ENCODE results near the gene GGT7. TPM values are rescaled to one million over a fixed set of nuclear protein-coding genes. Genes with fewer than 3 reads are reported as not detected.
A peak's percentile ranks its signal among the peaks of the same experiment; 100 is the strongest.

The GGT7 gene
- total RNA-seq, 1 donor = 12.7 TPM

- no peak overlapping the region for H3K4me3 ChIP-seq (ENCODE audit: insufficient read depth, low read length)
- H3K4me2 ChIP-seq (ENCODE audit: insufficient read depth, low read length) = no peak overlapping the region
- no peaks in the 10 kb centered on the region for H3K27me3 ChIP-seq (ENCODE audit: insufficient read depth, low read length)
- H3K4me1 ChIP-seq (ENCODE audit: insufficient read depth, low read length) = peaks cover 15% of the 10 kb centered on the region
- no peaks in the 10 kb centered on the region for H4K20me1 ChIP-seq (ENCODE audit: insufficient read depth, low read length)
- TF ChIP-seq, protein P1, sequence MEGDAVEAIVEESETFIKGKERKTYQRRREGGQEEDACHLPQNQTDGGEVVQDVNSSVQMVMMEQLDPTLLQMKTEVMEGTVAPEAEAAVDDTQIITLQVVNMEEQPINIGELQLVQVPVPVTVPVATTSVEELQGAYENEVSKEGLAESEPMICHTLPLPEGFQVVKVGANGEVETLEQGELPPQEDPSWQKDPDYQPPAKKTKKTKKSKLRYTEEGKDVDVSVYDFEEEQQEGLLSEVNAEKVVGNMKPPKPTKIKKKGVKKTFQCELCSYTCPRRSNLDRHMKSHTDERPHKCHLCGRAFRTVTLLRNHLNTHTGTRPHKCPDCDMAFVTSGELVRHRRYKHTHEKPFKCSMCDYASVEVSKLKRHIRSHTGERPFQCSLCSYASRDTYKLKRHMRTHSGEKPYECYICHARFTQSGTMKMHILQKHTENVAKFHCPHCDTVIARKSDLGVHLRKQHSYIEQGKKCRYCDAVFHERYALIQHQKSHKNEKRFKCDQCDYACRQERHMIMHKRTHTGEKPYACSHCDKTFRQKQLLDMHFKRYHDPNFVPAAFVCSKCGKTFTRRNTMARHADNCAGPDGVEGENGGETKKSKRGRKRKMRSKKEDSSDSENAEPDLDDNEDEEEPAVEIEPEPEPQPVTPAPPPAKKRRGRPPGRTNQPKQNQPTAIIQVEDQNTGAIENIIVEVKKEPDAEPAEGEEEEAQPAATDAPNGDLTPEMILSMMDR (IDR thresholded peaks at IDR 0.05; ENCODE audit: extremely low read depth, low read depth, low read length) = no peak
- no peak for DNase-seq (ENCODE audit: insufficient read length, low spot score, missing footprints)
- no peak overlapping the region for H3K27ac ChIP-seq (ENCODE audit: low read depth, low read length)
- no peaks in the 10 kb centered on the region for H3K36me3 ChIP-seq (ENCODE audit: insufficient read depth, low read length)
- H3K9me3 ChIP-seq (ENCODE audit: low read depth, low read length) = no peaks in the 10 kb centered on the region
- H2AFZ ChIP-seq (ENCODE audit: low read length) = no peak overlapping the region
- no peaks in the 10 kb centered on the region for H3K79me2 ChIP-seq (ENCODE audit: insufficient read depth, low read length)
Measured at GRCh38 chr20:34894723-34895122, 22.1 kb upstream of the GGT7 start.

DNA sequence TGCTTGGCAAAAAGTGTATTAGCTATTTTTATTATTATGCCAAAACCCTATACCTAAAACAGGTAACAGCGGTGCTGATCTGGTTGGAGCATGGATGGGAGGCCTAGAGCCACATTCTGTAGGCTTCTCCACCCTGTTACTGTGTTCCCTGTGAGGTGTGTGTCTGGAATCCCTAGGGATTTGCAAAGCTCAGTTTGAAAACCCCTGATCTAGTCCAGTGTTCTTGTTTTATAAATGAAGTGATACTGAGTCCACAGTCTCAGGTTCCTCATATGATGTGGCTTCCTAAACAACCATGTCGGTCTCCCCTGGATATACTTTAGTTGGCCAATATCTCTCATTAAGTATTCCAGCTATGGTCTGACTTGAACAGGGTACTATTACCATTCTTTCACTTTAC is 20.0 kb upstream of the GGT7 start:
- DNase-seq (ENCODE audit: insufficient read length, low spot score, missing footprints) = no peak
- TF ChIP-seq, protein P1 (IDR thresholded peaks at IDR 0.05; ENCODE audit: extremely low read depth, low read depth, low read length) = no peak
- no peaks in the 10 kb centered on the region for H3K36me3 ChIP-seq (ENCODE audit: insufficient read depth, low read length)
- peaks cover 13% of the 10 kb centered on the region for H3K4me1 ChIP-seq (ENCODE audit: insufficient read depth, low read length)
- no peaks in the 10 kb centered on the region for H3K27me3 ChIP-seq (ENCODE audit: insufficient read depth, low read length)
- no peak overlapping the region for H2AFZ ChIP-seq (ENCODE audit: low read length)
- H3K79me2 ChIP-seq (ENCODE audit: insufficient read depth, low read length) = no peaks in the 10 kb centered on the region
- H3K4me3 ChIP-seq (ENCODE audit: insufficient read depth, low read length) = no peak overlapping the region
- H3K9me3 ChIP-seq (ENCODE audit: low read depth, low read length) = no peaks in the 10 kb centered on the region
- H3K27ac ChIP-seq (ENCODE audit: low read depth, low read length) = no peak overlapping the region
- H3K4me2 ChIP-seq (ENCODE audit: insufficient read depth, low read length) = no peak overlapping the region
- no peaks in the 10 kb centered on the region for H4K20me1 ChIP-seq (ENCODE audit: insufficient read depth, low read length)

DNA sequence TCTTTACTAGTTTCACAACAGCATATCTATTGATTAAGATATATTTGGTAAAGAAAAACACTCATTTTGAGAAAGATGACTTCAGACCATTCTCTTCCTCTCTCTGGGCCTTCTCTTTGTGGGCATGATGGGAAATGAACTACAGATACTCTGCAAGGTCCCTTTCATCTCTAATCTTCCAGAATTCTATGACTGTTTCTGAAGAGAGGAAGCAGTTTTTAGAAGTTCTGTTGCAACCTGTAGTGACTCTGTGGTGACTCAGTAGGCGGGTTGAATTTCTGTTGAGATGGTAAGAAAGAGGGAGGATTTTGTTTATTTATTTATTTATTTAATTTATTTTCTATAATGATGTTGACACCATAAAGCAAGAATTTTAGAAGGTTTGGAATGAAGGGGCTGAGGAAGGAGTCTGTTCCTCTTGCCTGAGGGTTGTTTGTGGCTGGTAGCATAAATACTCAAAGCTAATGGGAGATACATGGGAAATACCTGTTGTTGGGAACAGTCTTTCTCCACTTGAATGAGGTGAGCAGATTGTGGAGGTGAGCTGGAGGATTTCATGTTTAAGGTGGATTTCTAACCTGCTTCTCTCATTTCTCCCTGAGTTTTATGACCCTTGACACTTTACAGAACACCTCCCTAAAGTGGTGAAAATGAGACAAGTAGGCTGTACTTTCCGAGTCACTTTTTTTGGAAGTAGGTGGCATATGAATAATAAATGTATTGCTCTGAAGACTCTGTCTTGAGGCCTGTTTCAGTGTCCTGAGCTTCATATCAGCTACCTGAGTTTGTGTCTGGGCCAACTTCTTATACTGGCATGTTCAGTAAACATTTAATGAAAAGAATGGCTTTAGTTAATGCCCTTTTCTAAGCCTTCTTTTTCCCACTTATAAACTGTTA is 18.8 kb upstream of the GGT7 start:
- peak overlapping the region; percentile 38 for H3K4me2 ChIP-seq (ENCODE audit: insufficient read depth, low read length)
- no peaks in the 10 kb centered on the region for H3K9me3 ChIP-seq (ENCODE audit: low read depth, low read length)
- H3K4me3 ChIP-seq (ENCODE audit: insufficient read depth, low read length) = no peak overlapping the region
- TF ChIP-seq, protein P1 (IDR thresholded peaks at IDR 0.05; ENCODE audit: extremely low read depth, low read depth, low read length) = no peak
- peak overlapping the region; percentile 55 for H3K27ac ChIP-seq (ENCODE audit: low read depth, low read length)
- H3K4me1 ChIP-seq (ENCODE audit: insufficient read depth, low read length) = peaks cover 13% of the 10 kb centered on the region
- H3K79me2 ChIP-seq (ENCODE audit: insufficient read depth, low read length) = no peaks in the 10 kb centered on the region
- no peaks in the 10 kb centered on the region for H4K20me1 ChIP-seq (ENCODE audit: insufficient read depth, low read length)
- DNase-seq (ENCODE audit: insufficient read length, low spot score, missing footprints) = no peak
- no peak overlapping the region for H2AFZ ChIP-seq (ENCODE audit: low read length)
- H3K36me3 ChIP-seq (ENCODE audit: insufficient read depth, low read length) = no peaks in the 10 kb centered on the region
- no peaks in the 10 kb centered on the region for H3K27me3 ChIP-seq (ENCODE audit: insufficient read depth, low read length)

- DNase-seq (ENCODE audit: insufficient read length, low spot score, missing footprints) = no peak
- peaks cover 13% of the 10 kb centered on the region for H3K4me1 ChIP-seq (ENCODE audit: insufficient read depth, low read length)
- H4K20me1 ChIP-seq (ENCODE audit: insufficient read depth, low read length) = no peaks in the 10 kb centered on the region
- H3K79me2 ChIP-seq (ENCODE audit: insufficient read depth, low read length) = no peaks in the 10 kb centered on the region
- TF ChIP-seq, protein P1 (IDR thresholded peaks at IDR 0.05; ENCODE audit: extremely low read depth, low read depth, low read length) = no peak
- no peaks in the 10 kb centered on the region for H3K27me3 ChIP-seq (ENCODE audit: insufficient read depth, low read length)
- H3K9me3 ChIP-seq (ENCODE audit: low read depth, low read length) = no peaks in the 10 kb centered on the region
- no peak overlapping the region for H3K4me2 ChIP-seq (ENCODE audit: insufficient read depth, low read length)
- no peak overlapping the region for H3K27ac ChIP-seq (ENCODE audit: low read depth, low read length)
- H3K4me3 ChIP-seq (ENCODE audit: insufficient read depth, low read length) = no peak overlapping the region
- H3K36me3 ChIP-seq (ENCODE audit: insufficient read depth, low read length) = peaks cover 6% of the 10 kb centered on the region
- no peak overlapping the region for H2AFZ ChIP-seq (ENCODE audit: low read length)
Measured at GRCh38 chr20:34888468-34888867, 15.8 kb upstream of the GGT7 start.
